Measurements from ENCODE around the gene MAP3K20.

Gene MAP3K20

DNA sequence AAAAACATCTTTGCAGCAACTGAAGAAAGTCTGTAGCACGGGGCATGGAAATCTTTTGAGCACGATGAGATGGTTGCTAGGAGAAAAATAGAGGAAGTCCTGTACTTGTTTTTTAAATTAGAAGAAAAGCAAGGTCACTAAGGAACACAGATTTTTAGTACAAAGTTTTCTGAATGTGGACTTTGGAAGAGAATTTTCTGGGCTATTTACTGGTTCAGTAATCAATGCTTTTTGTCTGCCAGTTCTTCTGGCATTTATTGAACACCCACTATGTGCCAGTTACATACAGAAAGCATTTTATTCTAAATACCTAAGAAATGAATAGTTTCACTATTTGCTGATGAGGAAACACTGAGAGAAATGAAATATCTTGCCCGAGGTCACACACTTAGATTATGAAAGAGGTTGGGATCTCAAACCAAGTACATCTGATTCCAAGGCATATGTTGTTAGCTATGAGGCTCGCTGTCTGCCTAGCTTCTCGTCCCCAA is 15.6 kb upstream of the MAP3K20 start:
- no peak for TF ChIP-seq ZNF274 (IDR thresholded peaks at IDR 0.05; ENCODE audit: low read depth, low read length)
- no peak overlapping the region for H3K4me3 ChIP-seq (ENCODE audit: low read length)

- no peak for TF ChIP-seq ZNF274 (IDR thresholded peaks at IDR 0.05; ENCODE audit: low read depth, low read length)
Measured at GRCh38 chr2:173062801-173063200, 12.8 kb upstream of the MAP3K20 start.

DNA sequence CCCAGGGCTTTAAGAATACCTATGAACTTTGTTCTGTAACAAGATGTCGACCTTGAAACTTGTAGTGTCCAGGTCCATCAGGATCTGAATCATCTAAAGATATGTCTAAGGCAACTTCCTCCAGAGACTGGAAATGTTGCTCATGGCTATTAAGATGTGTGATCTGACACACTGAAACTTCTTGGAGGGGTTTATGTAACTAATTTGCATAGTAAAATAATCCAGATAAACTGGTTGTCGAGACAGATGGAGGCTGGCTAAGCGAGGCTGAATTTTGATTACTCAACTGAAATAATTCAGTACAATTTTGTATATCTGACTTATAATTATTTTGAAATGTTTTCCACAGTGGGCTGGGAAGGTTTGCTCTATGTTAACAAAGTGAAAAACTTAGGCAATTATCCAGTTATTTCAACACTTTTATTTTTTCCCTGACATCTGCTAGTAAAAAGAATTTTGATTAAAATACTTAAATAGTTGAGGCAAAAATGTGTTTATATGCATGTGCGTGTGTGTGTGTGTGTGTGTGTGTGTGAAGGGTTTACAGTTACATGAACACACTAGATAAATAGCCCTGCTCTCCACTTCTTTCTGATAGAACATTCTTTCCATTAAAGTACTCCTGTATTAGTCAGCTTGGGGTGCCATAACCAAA is 11.4 kb upstream of the MAP3K20 start:
- no peak for TF ChIP-seq ZNF274 (IDR thresholded peaks at IDR 0.05; ENCODE audit: low read depth, low read length)
- H3K4me3 ChIP-seq (ENCODE audit: low read length), result no peak overlapping the region

More at GRCh38 chr2:173062801-173063200, 12.8 kb upstream of the MAP3K20 start:
- no peak overlapping the region for H3K4me3 ChIP-seq (ENCODE audit: low read length)

GRCh38 chr2:173066887-173067676 is 8.6 kb upstream of the MAP3K20 start:
- H3K4me3 ChIP-seq (ENCODE audit: low read length), result no peak overlapping the region
- no peak for TF ChIP-seq ZNF274 (IDR thresholded peaks at IDR 0.05; ENCODE audit: low read depth, low read length)

DNA sequence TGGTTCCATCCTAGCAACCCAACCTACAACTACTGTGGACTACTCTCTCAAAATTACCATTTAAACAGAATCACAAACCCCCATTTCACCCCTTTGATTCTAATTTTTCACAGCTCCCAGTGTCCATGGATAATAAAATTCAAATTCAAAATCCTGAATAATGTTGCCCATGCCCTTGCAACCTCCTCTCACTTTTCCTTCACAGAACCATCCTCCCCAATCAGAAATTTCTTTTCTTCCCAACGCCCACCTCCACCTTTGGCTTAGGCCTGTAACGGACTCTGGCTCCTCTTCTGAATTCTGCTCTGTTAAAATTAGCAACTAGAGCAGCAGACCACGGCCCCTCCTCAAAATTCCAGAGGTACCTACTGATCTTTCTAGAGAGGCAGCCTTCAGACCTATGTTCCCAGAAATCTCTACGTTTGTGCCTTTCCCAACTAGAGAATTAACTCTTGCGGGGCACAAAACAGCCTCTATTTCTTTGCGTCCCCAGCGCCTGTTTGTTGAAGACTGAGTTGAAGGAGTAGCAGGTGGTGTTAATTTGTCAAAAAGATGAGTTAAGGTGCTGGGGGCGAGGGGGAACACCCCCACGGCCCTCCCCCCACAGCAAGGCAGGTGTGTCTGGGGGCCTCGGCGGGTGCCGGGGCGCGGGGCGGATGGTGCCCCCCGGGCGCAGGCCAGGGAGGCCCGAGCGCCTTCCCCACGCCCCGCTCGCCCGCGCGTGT is 428 bp upstream of the MAP3K20 start:
- no peak for TF ChIP-seq ZNF274 (IDR thresholded peaks at IDR 0.05; ENCODE audit: low read depth, low read length)
- peak overlapping the region; percentile 78; the same call in 1 of the 2 replicates for H3K4me3 ChIP-seq (ENCODE audit: low read length)

DNA sequence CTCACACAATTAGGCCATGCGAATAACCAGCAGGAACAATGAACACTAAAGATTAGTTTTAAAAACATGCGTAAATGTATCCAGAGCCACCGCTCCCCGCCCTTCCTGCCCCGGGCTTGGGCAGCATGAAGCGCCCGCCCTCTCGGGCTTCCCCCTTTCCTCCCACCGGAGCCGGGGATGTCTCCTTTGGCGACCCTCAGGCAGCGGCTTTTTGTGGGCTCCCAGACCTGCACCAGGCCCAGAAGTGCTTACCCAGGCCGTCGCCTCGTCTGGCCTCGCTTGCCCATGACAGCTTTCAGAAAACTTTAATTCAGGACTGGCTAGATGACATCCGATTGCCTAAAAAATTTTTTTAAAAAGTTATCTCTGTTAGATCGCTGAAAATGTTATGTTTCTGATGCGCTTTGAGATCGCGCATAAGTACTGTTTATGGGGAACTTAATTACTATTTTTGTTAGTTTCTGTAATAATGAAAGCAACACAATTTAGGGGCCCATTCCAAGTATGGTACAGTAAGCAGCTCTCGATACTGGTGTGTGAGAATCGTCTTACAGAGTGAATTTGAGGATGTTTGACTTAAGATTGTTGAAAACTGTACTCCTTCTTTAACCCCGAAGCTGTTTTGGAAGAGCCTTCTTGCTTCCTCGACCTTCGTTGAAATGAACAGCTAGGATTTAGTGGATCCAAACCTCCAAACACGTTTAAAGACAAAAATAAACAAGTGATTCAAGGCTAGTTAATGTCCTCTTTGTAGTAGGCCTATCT is 1.1 kb downstream of the MAP3K20 start:
- TF ChIP-seq ZNF274 (IDR thresholded peaks at IDR 0.05; ENCODE audit: low read depth, low read length), result no peak
- H3K4me3 ChIP-seq (ENCODE audit: low read length), result peak overlapping the region; percentile 78

GRCh38 chr2:173077506-173078177 is 2.0 kb downstream of the MAP3K20 start:
- peak overlapping the region; percentile 78; the same call in 1 of the 2 replicates for H3K4me3 ChIP-seq (ENCODE audit: low read length)
- no peak for TF ChIP-seq ZNF274 (IDR thresholded peaks at IDR 0.05; ENCODE audit: low read depth, low read length)

GRCh38 chr2:173079141-173079540 is 3.5 kb downstream of the MAP3K20 start:
- TF ChIP-seq ZNF274 (IDR thresholded peaks at IDR 0.05; ENCODE audit: low read depth, low read length), result no peak

GRCh38 chr2:173079973-173080860 is 4.6 kb downstream of the MAP3K20 start:
- no peak for TF ChIP-seq ZNF274 (IDR thresholded peaks at IDR 0.05; ENCODE audit: low read depth, low read length)
- no peak overlapping the region for H3K4me3 ChIP-seq (ENCODE audit: low read length)

More at GRCh38 chr2:173079141-173079540, 3.5 kb downstream of the MAP3K20 start:
- no peak overlapping the region for H3K4me3 ChIP-seq (ENCODE audit: low read length)

GRCh38 chr2:173086518-173087213 is 11.0 kb downstream of the MAP3K20 start:
- TF ChIP-seq ZNF274 (IDR thresholded peaks at IDR 0.05; ENCODE audit: low read depth, low read length), result no peak
- no peak overlapping the region for H3K4me3 ChIP-seq (ENCODE audit: low read length)

DNA sequence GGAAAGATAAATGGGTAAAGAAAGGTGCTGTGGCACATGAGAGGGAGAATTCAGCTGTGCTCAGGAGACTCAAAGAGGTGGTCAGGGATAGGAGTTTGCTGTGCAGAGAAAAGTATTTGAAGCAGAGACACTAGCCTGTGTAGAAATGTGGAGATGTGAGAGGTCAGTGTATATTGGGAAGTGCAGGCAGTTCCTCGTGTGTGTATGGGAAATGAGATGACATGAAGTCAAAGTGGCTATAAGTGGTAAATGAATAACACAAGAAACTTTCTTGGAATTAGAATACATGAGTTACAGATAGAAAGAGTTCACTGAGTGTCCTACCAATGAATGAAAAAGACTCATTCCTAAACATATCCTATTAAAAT is 11.6 kb downstream of the MAP3K20 start:
- no peak overlapping the region for H3K4me3 ChIP-seq (ENCODE audit: low read length)
- TF ChIP-seq ZNF274 (IDR thresholded peaks at IDR 0.05; ENCODE audit: low read depth, low read length), result no peak
